Fibroblast of skin of left quadriceps (primary cell): Measurements from ENCODE around the gene ISLR.

ENCODE experiments used
- DNase-seq, 2 experiments: peaks; one replicate each; pipeline ENCODE4 v3.0.0-alpha.2; 2013; ENCODE audit warnings: low read depth in 2 of 2

The ISLR gene

GRCh38 chr15:74194572-74195559, 21.4 kb downstream of the ISLR start:
- no peak for DNase-seq

GRCh38 chr15:74196175-74196574, 22.7 kb downstream of the ISLR start:
- DNase-seq = peak; percentile 96

DNA sequence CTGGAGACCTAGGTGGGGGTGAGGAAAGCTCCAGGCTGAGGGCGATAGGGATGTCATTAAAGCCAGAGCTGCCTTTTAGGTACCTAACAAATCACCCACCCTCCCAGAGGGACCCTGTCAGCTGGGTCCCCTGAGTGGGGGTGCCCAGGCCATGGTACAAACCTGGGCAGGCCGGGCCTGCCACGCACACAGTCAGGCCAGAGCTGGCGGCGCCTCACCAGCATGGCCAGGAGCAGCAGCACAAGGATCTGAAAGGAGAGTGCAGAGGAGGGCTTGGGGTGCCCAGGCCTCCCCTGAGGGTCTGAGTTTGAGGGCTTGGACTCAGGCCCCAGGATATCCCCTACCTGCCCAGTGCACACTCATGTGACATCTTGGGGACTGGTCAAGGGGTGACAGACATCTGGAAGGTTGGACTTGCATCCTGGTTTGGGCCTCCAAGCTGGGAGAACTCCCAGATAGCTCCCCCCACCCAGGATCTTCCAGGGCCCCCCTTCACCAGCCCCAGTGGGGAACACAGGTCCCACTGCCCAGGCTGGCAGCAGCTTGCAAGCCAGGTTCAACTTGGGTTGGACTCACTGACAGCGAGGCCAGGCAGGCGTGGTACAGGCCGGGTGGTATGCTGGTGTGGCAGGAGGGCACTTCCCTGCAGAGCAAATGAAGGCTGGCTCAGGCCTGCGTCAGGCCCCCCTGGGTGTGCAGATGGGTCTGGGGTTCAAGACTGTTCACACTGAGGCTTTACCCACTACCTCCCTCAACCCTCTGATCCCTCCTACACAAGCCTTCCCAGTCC, 23.9 kb downstream of the ISLR start:
- no peak for DNase-seq

DNA sequence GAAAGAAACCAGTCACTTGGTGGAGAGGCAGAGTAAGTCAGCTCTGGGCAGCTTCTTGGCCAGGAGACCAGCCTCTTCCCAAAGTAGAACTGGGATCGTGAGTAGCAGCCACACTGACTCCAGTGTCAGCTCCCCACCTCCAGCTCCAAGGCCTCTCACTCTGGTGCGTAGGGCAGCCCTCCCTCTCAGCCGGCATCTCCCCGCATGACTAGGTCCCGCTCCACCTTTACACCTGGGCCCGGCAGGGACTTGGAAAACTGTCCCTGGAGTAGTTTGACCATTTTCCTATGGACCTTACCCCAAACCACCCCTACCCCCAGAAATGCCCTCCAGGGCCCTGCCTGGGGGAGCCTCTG, 25.8 kb downstream of the ISLR start:
- DNase-seq = no peak

- peak in 1 of 2 experiments; percentile 44 for DNase-seq
Measured at GRCh38 chr15:74200412-74200815, 26.9 kb downstream of the ISLR start.

DNA sequence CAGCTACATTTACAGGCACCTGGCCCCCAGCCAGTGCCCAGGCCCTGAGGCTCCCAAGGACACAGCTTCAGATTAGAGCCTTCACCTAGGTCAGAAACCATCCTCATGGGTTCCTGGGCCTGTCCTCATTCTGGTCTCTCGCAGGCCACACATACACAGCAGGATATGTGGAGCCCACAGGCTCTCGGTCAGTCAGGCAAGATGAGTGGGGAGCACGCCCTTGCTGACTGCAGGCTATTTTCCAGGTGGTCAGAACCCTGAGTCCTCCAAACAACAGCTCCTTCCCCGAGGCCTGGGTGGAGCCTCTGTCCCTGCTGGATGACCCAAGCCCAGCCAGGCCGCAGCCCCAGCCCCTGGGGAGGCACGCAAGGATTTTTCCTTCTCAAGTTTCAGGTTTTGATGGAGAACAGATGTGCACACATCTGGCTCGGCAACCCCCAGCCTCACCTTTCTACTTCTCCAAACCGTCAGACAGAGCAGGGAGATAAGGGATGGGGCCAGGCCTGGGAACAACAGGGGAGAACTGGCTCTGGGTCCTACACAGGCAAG, 27.4 kb downstream of the ISLR start:
- DNase-seq = no peak

- no peak for DNase-seq
Measured at GRCh38 chr15:74201710-74202420, 28.4 kb downstream of the ISLR start.

DNA sequence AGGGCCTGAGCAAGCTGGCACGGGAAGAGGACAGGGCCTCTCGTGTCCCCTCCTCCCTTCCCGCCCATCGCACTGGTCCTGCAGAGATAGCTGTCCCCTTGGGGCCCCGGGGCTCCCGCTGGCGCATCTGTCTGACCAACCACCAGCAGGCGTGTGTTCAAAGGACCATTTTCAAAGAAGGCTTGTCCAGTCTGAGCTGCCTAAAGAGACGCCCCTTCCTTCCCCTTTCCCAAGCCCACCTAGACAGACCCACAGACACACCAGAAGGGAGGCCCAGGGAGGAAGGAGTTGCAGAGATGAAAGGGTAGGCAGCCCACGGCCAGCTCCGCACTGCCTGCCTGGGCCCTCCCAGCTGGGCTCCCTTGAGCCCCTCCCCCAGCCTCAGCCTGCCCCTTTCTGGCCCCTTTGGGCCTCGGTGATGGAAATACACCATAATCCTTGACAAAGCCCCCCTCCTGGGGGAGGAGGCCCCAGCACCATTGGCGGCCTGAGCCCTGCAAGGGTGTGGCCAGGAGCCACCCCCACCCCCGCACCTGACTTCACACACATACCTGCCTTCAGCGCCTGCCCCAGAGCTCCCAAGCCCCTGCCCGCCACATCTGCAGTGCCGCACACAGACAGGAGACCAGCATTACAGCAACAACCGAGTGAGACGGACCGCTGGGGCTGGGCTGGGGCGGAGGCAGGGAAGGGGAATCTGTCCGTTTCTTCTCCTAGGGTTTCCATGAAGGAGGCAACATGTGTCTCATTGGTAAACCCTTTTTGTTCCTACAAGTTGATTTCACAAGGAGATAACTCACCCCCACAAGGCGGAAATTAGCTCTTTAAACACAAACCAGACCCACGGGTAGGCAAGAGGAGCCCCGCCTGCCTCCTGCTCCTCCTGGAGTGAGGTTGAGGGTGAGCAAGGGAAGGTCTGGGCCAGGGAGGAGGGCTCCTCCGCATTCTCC, 29.2 kb downstream of the ISLR start, which contains the start of gene STRA6:
Gene STRA6, minus strand, starts transcription at position 336 of the 950 bp plus-strand sequence. CDS start 520 bp downstream, outside the sequence.
- peak; percentile 52 to 55 for DNase-seq

GRCh38 chr15:74203914-74204431, 30.5 kb downstream of the ISLR start:
- peak; percentile 51 to 55 for DNase-seq

DNA sequence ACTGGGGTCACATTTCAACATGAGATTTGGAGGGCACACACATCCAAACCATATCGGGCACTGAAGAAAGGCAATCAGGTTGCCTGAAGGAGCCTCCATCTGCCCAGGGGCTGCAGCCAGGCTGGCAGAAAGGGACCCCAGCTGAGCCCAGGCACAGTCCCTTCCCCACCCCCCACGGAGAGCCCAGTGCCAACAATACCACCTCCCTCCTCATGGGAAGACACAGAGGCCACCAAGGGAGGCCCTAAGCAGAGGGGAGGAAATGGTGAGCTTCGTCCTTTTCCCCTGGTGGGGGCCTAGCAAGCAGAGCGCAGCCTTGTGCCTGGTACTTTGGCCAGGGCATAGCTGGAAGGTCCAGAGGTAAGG, 32.1 kb downstream of the ISLR start:
- no peak for DNase-seq

GRCh38 chr15:74206801-74207281, 33.3 kb downstream of the ISLR start:
- DNase-seq = peak in 1 of 2 experiments; percentile 24

DNA sequence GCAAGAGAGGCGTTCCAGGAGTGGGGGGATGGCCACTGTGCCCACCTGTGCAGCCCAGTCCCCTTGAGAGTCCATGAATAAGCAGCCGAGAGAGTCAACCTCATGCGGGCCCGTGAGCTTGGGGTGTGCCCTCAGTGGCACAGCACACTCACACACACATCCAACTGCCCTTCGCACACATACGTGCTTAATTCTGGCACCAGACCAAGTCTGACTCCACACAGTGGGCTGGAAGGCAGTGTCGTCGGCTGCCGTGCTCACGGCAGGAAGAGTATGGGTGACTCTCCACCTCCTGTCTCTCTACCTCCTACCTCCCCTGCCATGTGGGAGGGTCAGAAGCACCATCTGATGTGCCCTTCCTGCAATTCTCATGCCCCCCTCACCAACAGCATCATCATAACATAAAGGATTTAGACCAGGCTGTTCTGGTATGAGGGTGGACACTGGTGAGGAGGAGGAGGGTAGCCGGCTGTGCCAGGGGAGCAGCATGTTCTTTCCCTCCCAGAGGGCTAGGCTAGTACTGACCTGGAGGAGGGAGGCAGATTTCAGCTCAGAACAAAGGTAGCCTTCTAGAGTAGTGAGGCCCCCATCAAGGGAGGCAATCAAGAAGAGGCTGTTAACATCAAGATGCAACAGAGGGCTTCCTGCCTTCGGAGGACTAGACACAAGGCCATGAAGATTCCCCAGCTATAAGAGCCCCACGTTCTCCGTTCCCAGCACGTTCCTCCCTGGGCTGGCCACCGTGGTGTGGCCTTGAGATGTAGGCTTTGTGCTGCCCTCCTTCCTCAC, 34.3 kb downstream of the ISLR start:
- DNase-seq = no peak

GRCh38 chr15:74208496-74208895, 35.0 kb downstream of the ISLR start:
- no peak for DNase-seq

GRCh38 chr15:74208901-74209559, 35.5 kb downstream of the ISLR start:
- DNase-seq = peak in 1 of 2 experiments; percentile 37

GRCh38 chr15:74209560-74209958, 36.0 kb downstream of the ISLR start:
- no peak for DNase-seq

- peak; percentile 77 to 79 for DNase-seq
Measured at GRCh38 chr15:74209997-74210671, 36.6 kb downstream of the ISLR start.

- no peak for DNase-seq
Measured at GRCh38 chr15:74210729-74211128, 37.2 kb downstream of the ISLR start.

GRCh38 chr15:74211656-74212055, 38.1 kb downstream of the ISLR start:
- no peak for DNase-seq
